ENCODE results near the gene MAMDC2. TPM values are rescaled to one million over a fixed set of nuclear protein-coding genes. Genes with fewer than 3 reads are reported as not detected.

MAMDC2 gene
- total RNA-seq, 1 experiment from 2014 or later = 4.6 TPM

DNA sequence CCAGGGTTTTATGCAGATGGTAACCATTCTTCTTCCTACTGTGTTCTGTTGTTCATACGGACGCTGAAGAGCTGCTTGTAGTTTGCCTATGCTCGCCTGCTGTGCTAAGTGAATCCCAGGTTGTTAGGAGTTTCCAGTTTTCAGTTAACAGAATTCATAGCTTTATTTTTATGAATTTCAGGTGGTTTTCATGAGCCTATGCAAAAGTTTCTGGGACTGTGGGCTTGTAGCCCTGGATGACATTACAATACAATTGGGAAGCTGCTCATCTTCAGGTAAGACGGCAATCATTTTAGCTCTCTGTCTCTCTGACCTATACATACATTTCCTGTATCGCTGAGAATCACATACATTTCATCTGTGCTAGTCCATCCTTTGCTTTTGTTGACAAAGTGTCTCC lies 124.9 kb downstream of the MAMDC2 start:
- Histone ChIP-seq H3K4ac (ENCODE audit: low read depth, low read length) (no peak overlapping the region), H2BK120ac (ENCODE audit: low read depth, low read length, poor library complexity, severe bottlenecking) (no peak overlapping the region), H3K79me1 (ENCODE audit: insufficient read depth, low read depth, low read length, poor library complexity, severe bottlenecking) (no peaks in the 10 kb centered on the region), H2BK12ac (ENCODE audit: insufficient read length, low read depth, low read length) (no peak overlapping the region), H2AFZ (ENCODE audit: low read length) (no peak overlapping the region), H3K23ac (ENCODE audit: insufficient read length, low read depth, low read length) (no peak overlapping the region), H3K4me1 (ENCODE audit: insufficient read depth, low read length) (no peaks in the 10 kb centered on the region), H3K23me2 (ENCODE audit: insufficient read length, low read depth, low read length, poor library complexity, severe bottlenecking) (no peaks in the 10 kb centered on the region), H3K56ac (ENCODE audit: insufficient read length, low read depth, low read length) (no peak overlapping the region), H4K8ac (replicated peaks; ENCODE audit: insufficient read length, low read depth, low read length) (no peak overlapping the region), H4K91ac (ENCODE audit: insufficient read length, low read depth, low read length) (no peak overlapping the region), H3K9ac (ENCODE audit: extremely low read depth, insufficient read length, low read length) (no peak overlapping the region), H3K4me2 (ENCODE audit: insufficient read depth, insufficient read length, low read length) (no peak overlapping the region), H3K14ac (ENCODE audit: insufficient read depth, low read length) (no peak overlapping the region), H2AK5ac (ENCODE audit: insufficient read length, low read length) (no peak overlapping the region), H2BK15ac (ENCODE audit: low read depth, low read length) (no peak overlapping the region), H3K79me2 (ENCODE audit: insufficient read depth, low read length) (no peaks in the 10 kb centered on the region), H3K9me3 (ENCODE audit: control insufficient read depth, low read depth, low read length) (no peaks in the 10 kb centered on the region), H2BK20ac (ENCODE audit: low read depth, low read length, poor library complexity, severe bottlenecking) (no peak overlapping the region), H3K18ac (ENCODE audit: insufficient read length, low read depth, low read length) (no peak overlapping the region), H3K27ac (ENCODE audit: insufficient read length, low read depth, low read length) (no peak overlapping the region), H2BK5ac (ENCODE audit: insufficient read length, low read length) (no peak overlapping the region), H3K27me3 (ENCODE audit: insufficient read depth, low read length) (no peaks in the 10 kb centered on the region), H3T11ph (ENCODE audit: low read length) (no peak overlapping the region), H4K5ac (ENCODE audit: insufficient read length, low read depth, low read length) (no peak overlapping the region), H4K20me1 (ENCODE audit: control insufficient read depth, insufficient read depth, insufficient read length) (no peaks in the 10 kb centered on the region)
- Mint-ChIP-seq H3K4me1 (peaks cover 6 to 11% of the 10 kb centered on the region in 2 experiments), H3K27ac (peak overlapping the region in 1 of 3 experiments; percentile 57; a peak in 1 of 7 replicates), H3K4me3 (no peak overlapping the region), H3K27me3 (ENCODE audit: low read depth) (no peaks in the 10 kb centered on the region), H3K9me3 (no peaks in the 10 kb centered on the region), H3K36me3 (ENCODE audit: insufficient read depth in 1 of 3, low read depth in 3 of 3) (no peaks in the 10 kb centered on the region)
- no CpG with 5 or more reads among the region's 5 CpGs for WGBS (ENCODE audit: extremely low coverage, insufficient read length, low lambda C conversion rate)
- TF ChIP-seq, protein P1, sequence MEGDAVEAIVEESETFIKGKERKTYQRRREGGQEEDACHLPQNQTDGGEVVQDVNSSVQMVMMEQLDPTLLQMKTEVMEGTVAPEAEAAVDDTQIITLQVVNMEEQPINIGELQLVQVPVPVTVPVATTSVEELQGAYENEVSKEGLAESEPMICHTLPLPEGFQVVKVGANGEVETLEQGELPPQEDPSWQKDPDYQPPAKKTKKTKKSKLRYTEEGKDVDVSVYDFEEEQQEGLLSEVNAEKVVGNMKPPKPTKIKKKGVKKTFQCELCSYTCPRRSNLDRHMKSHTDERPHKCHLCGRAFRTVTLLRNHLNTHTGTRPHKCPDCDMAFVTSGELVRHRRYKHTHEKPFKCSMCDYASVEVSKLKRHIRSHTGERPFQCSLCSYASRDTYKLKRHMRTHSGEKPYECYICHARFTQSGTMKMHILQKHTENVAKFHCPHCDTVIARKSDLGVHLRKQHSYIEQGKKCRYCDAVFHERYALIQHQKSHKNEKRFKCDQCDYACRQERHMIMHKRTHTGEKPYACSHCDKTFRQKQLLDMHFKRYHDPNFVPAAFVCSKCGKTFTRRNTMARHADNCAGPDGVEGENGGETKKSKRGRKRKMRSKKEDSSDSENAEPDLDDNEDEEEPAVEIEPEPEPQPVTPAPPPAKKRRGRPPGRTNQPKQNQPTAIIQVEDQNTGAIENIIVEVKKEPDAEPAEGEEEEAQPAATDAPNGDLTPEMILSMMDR (conservative IDR thresholded peaks at IDR 0.05) = no peak
- DNase-seq = no peak
